ENCODE data around the gene HHAT. TPM values are rescaled to one million over a fixed set of nuclear protein-coding genes. Genes with fewer than 3 reads are reported as not detected.

Gene HHAT
- total and polyA plus RNA-seq, 2 donors (not counting 3 experiments of a cell fraction or from before 2014, with no cell fraction given) = 2.4 to 4.3 TPM

GRCh38 chr1:210385228-210385627 lies 56.5 kb downstream of the HHAT start:
- Histone ChIP-seq H2AFZ (ENCODE audit: low read depth, low read length) (no peak overlapping the region), H3K4me3 (replicated peaks in 1 of 3; ENCODE audit: insufficient read depth in 1 of 3, low read depth in 1 of 3, low read length in 3 of 3) (no peak overlapping the region), H3K4me2 (ENCODE audit: insufficient read depth, low read length) (no peak overlapping the region), H3K9ac (replicated peaks; ENCODE audit: extremely low read depth, insufficient read depth, low read length) (no peak overlapping the region), H3K27me3 (ENCODE audit: control insufficient read depth in 2 of 2, insufficient read depth in 2 of 2, low read length in 2 of 2) (no peaks in the 10 kb centered on the region), H4K20me1 (replicated peaks; ENCODE audit: control insufficient read depth, extremely low read depth, insufficient read depth, low read length) (no peaks in the 10 kb centered on the region), H3K79me2 (ENCODE audit: control insufficient read depth, insufficient read depth, low read length) (no peaks in the 10 kb centered on the region), H3K36me3 (ENCODE audit: control insufficient read depth in 2 of 2, extremely low read depth in 1 of 2, insufficient read depth in 2 of 2, low read length in 2 of 2) (no peaks in the 10 kb centered on the region), H3K4me1 (ENCODE audit: control insufficient read depth, extremely low read depth, insufficient read depth, low read length) (no peaks in the 10 kb centered on the region), H3K27ac (ENCODE audit: insufficient read depth, low read depth, low read length) (no peak overlapping the region), H3K9me3 (replicated peaks; ENCODE audit: control insufficient read depth, insufficient read depth, low read length) (no peaks in the 10 kb centered on the region), H3K9me1 (replicated peaks; ENCODE audit: control insufficient read depth, extremely low read depth, insufficient read depth, low read length) (no peaks in the 10 kb centered on the region)
- CTCF ChIA-PET = interaction anchor here (2.2 to 2.6 kb wide), 2 partner anchors 15 to 24 kb away, joined by 5 to 11 read pairs; no protein-coding TSS in a partner anchor
- BruUV-seq (replicated peaks) = no TSS peak
- TF ChIP-seq FOS (IDR thresholded peaks at IDR 0.05; ENCODE audit: borderline replicate concordance, insufficient read depth, low read length) = no peak
- TF ChIP-seq POLR2A (IDR thresholded peaks at IDR 0.05; ENCODE audit: low read depth, low read length) = no peak
- TF ChIP-seq EZH2 (IDR thresholded peaks at IDR 0.05; ENCODE audit: borderline replicate concordance, low read depth, low read length, severe bottlenecking) = no peak
- TF ChIP-seq MYC (IDR thresholded peaks at IDR 0.05; ENCODE audit: low read depth, low read length) = no peak
- no peak for TF ChIP-seq JUN (IDR thresholded peaks at IDR 0.05; ENCODE audit: borderline replicate concordance, insufficient read depth, insufficient read length, low read depth)
- no peak for TF ChIP-seq GATA2 (IDR thresholded peaks at IDR 0.05; ENCODE audit: insufficient read depth, insufficient read length, low read depth, low read length)
- TF ChIP-seq CTCF (IDR thresholded peaks at IDR 0.05; ENCODE audit: extremely low read depth in 1 of 2, insufficient read depth in 1 of 2, low read depth in 1 of 2, low read length in 2 of 2) = no peak
- no peak for TF ChIP-seq MAX (IDR thresholded peaks at IDR 0.05; ENCODE audit: insufficient read depth, insufficient read length)
- no peak for TF ChIP-seq POLR2AphosphoS5 (IDR thresholded peaks at IDR 0.05; ENCODE audit: insufficient read depth, low read depth, low read length)
- dilution Hi-C loops (cut with MboI; ENCODE audit: extremely low pct_ligation_motif_present, low sequenced_read_pairs) = no loop called here
- FAIRE-seq (no peak), DNase-seq (ENCODE audit: low read depth, low spot score) (no peak)
- intact Hi-C loops (cut with micrococcal nuclease) = no loop called here
- POLR2A ChIA-PET = no interaction called here
